Mucosa of rectum (tissue), 2 donors: Measurements from ENCODE around the gene TM9SF2.

Experiments used
- H3K27ac ChIP-seq, 2 donors: one replicate each; pipeline ENCODE4 v1.7.0; 2013; ENCODE audit warnings: inconsistent platforms in 2 of 2, low read depth in 2 of 2, low read length in 2 of 2
- H3K27me3 ChIP-seq, 2 donors: one replicate each; pipeline ENCODE4 v1.7.0; 2013; ENCODE audit warnings: low read length in 2 of 2; ENCODE audit not compliant: control insufficient read depth in 2 of 2, insufficient read depth in 2 of 2
- H3K36me3 ChIP-seq, 2 donors: one replicate each; pipeline ENCODE4 v1.7.0; 2013; ENCODE audit warnings: low read length in 2 of 2; ENCODE audit not compliant: control insufficient read depth in 2 of 2, insufficient read depth in 2 of 2
- H3K4me1 ChIP-seq, 2 donors: one replicate each; pipeline ENCODE4 v1.7.0; 2013; ENCODE audit warnings: low read length in 2 of 2, mild to moderate bottlenecking in 1 of 2; ENCODE audit not compliant: control insufficient read depth in 2 of 2, insufficient read depth in 2 of 2
- H3K4me3 ChIP-seq, 2 donors: one replicate each; pipeline ENCODE4 v1.7.0; 2013; ENCODE audit warnings: low read length in 2 of 2
- H3K9ac ChIP-seq, 2 donors: one replicate each; pipeline ENCODE4 v1.7.0; 2013; ENCODE audit warnings: low read length in 2 of 2, low read depth in 1 of 2, mild to moderate bottlenecking in 1 of 2
- H3K9me3 ChIP-seq, 2 donors: one replicate each; pipeline ENCODE4 v1.7.0; 2013; ENCODE audit warnings: low read length in 2 of 2; ENCODE audit not compliant: control insufficient read depth in 2 of 2
- donor health status: healthy.
- donor health status: Normal muscosa, but diverticular disease.

Gene TM9SF2

GRCh38 chr13:99572131-99572530, 70.9 kb downstream of the TM9SF2 start:
- Histone ChIP-seq H3K9ac (no peak overlapping the region), H3K4me3 (no peak overlapping the region), H3K9me3 (peaks cover 0 to 2% of the 10 kb centered on the region in 2 donors), H3K4me1 (no peaks in the 10 kb centered on the region), H3K27me3 (peaks cover 0 to 3% of the 10 kb centered on the region in 2 donors), H3K27ac (no peak overlapping the region), H3K36me3 (no peaks in the 10 kb centered on the region)

GRCh38 chr13:99572921-99573320, 71.6 kb downstream of the TM9SF2 start:
- no peaks in the 10 kb centered on the region for H3K36me3 ChIP-seq
- no peaks in the 10 kb centered on the region for H3K4me1 ChIP-seq
- H3K27ac ChIP-seq = no peak overlapping the region
- peaks cover 0 to 2% of the 10 kb centered on the region in 2 donors for H3K9me3 ChIP-seq
- no peak overlapping the region for H3K9ac ChIP-seq
- peaks cover 0 to 3% of the 10 kb centered on the region in 2 donors for H3K27me3 ChIP-seq
- no peak overlapping the region for H3K4me3 ChIP-seq

DNA sequence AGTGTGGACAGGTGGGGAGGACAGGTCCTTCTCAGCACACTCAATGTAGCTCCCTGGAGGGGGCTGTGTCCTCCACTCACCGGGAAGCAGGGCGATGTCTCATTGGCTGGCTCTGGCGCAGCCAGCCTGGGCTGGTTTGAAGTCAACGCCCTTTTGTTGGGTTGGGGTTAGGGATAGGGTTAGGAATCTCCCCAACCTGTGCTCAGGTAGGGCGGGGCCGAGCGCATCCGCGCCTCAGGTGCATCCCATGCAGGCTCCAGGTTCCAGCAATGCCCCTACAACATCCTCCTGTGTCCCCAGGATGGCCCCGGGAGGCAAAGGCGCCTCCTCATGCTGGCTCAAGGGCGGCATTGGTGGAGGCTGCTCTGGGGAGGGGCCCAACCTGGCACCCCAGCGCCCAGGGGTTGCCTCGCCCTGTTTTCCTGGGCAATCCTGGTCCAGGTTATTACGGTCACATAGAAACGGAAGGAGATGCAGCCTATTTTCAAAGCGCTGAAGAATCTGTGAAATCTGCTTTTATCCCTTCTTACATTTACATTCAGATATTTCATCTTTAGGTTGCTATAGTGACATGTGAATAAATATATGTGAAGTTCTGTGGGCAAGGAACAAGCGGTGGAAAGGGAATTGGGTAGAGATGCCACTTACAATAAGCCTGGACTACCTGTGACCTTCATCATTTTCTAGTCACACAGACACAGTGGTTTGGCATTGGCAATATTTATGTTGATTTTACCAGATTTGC, 74.3 kb downstream of the TM9SF2 start:
- H3K27me3 ChIP-seq = peaks cover 0 to 3% of the 10 kb centered on the region in 2 donors
- no peaks in the 10 kb centered on the region for H3K36me3 ChIP-seq
- no peaks in the 10 kb centered on the region for H3K9me3 ChIP-seq

DNA sequence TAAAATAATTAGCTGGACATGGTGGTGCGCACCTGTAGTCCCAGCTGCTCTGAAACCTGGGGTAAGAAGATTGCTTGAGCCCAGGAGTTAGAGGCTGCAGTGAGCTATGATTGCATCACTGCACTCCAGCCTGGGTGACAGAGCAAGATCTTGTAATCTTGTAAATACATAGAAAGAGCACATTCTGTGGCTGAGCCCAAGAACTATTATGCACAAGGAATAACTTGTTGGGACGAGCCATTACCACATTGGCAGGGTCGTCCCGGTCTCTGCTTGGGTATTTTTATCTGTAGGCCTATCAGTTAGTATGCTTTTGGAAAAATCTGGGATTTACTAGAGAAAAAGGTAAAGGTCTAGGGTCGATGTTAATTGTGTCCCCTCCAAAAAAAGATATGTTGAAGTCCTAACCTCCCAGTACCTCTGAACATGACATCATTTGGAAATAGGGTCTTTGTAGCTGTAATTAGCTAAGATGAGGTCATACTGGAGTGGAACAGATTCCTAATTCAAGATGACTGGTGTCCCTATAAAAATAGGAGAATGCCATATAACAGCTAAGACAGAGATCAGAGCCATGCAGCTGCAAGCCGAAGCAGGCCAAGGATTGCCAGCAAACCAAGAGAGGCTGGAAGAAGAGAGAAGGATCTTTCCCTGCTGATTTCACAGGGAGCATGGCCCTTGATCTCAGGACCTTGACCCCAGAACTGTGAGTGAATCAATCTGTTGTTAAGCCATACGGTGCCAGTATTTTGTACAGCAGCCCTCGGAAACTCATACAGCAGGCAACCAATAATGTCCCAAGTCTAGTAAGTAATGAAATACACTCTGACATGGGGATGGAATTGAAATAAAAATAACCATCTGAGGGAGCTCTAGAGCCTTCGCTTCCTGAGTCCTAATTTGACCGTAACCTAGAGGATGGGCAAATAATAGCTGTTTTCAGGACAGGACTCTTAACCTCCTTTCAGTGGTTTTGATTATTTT, 77.0 kb downstream of the TM9SF2 start:
- no peaks in the 10 kb centered on the region for H3K36me3 ChIP-seq
- peaks cover 0 to 3% of the 10 kb centered on the region in 2 donors for H3K27me3 ChIP-seq
- H3K4me1 ChIP-seq = no peaks in the 10 kb centered on the region
- no peak overlapping the region for H3K4me3 ChIP-seq
- H3K9ac ChIP-seq = no peak overlapping the region
- no peak overlapping the region for H3K27ac ChIP-seq
- no peaks in the 10 kb centered on the region for H3K9me3 ChIP-seq

More for the DNA sequence above, 74.3 kb downstream of the TM9SF2 start:
- Histone ChIP-seq H3K4me3 (no peak overlapping the region), H3K9ac (no peak overlapping the region), H3K4me1 (no peaks in the 10 kb centered on the region), H3K27ac (no peak overlapping the region)

GRCh38 chr13:99580500-99581268, 79.4 kb downstream of the TM9SF2 start:
- Histone ChIP-seq H3K27ac (no peak overlapping the region), H3K27me3 (no peaks in the 10 kb centered on the region), H3K9me3 (no peaks in the 10 kb centered on the region), H3K4me3 (no peak overlapping the region), H3K4me1 (no peaks in the 10 kb centered on the region), H3K9ac (no peak overlapping the region), H3K36me3 (no peaks in the 10 kb centered on the region)

GRCh38 chr13:99582511-99582910, 81.2 kb downstream of the TM9SF2 start:
- H3K4me3 ChIP-seq = no peak overlapping the region

GRCh38 chr13:99585609-99586008, 84.3 kb downstream of the TM9SF2 start:
- Histone ChIP-seq H3K27me3 (no peaks in the 10 kb centered on the region), H3K9ac (no peak overlapping the region), H3K9me3 (no peaks in the 10 kb centered on the region), H3K4me3 (no peak overlapping the region), H3K36me3 (no peaks in the 10 kb centered on the region), H3K4me1 (no peaks in the 10 kb centered on the region), H3K27ac (no peak overlapping the region)

More at GRCh38 chr13:99582511-99582910, 81.2 kb downstream of the TM9SF2 start:
- H3K9ac ChIP-seq = no peak overlapping the region
- H3K27me3 ChIP-seq = no peaks in the 10 kb centered on the region
- no peaks in the 10 kb centered on the region for H3K9me3 ChIP-seq
- H3K4me1 ChIP-seq = no peaks in the 10 kb centered on the region
- no peak overlapping the region for H3K27ac ChIP-seq
- no peaks in the 10 kb centered on the region for H3K36me3 ChIP-seq

DNA sequence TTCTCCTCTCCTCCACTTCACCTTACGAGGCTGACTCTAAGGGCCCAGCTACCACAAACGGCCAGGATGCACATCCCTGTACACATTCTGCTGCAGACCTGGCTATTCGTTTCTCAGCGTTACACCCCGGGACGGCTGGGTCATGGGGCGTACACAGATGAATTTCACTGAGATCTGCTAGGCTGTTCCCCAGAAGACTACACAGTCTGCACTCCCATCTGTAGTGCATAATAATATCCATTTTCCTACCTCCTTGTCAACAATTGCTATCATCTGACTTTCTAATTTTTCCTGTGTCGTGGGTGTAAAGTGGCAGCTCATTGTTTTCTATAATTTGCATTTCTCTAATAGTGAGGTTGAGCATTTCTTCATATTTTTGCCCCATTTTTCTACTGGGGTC, 85.7 kb downstream of the TM9SF2 start:
- Histone ChIP-seq H3K27ac (no peak overlapping the region), H3K27me3 (no peaks in the 10 kb centered on the region), H3K9ac (no peak overlapping the region), H3K4me3 (no peak overlapping the region), H3K9me3 (no peaks in the 10 kb centered on the region), H3K4me1 (no peaks in the 10 kb centered on the region), H3K36me3 (no peaks in the 10 kb centered on the region)

DNA sequence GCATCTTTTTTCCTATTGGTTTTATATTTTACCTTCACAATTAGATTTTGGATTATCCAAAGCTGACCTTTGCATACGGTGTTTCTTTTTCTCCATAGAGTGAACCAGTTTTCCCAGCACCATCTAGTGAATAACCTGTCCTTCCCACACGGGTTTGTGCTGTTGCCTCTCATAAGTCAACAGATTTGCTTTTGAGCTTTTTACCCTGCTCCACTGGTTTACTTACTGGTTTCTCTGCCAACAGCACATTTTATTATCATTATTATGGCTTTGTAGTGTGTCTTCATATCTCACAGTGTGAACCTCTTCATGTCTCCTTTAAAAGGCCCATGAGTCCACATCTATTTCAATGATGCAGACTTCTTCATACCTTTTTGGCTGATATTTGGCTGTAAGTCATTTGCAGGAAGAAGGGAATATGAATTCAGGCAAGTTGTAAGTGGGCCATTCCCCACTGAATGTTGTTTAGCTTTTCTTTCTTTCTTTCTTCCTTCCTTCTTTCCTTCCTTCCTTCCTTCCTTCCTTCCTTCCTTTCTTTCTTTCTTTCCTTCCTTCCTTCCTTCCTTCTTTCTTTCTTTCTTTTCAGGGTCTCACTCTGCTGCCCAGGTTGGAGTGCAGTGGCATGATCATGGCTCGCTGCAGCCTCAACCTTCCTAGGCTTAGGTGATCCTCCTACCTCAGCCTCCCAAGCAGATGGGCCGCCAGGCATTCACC, 86.8 kb downstream of the TM9SF2 start:
- H3K4me1 ChIP-seq = no peaks in the 10 kb centered on the region
- no peak overlapping the region for H3K9ac ChIP-seq
- H3K4me3 ChIP-seq = no peak overlapping the region
- H3K9me3 ChIP-seq = no peaks in the 10 kb centered on the region
- H3K27ac ChIP-seq = no peak overlapping the region
- H3K27me3 ChIP-seq = no peaks in the 10 kb centered on the region
- no peaks in the 10 kb centered on the region for H3K36me3 ChIP-seq
